ENCODE results near the gene NDC1. TPM values are rescaled to one million over a fixed set of nuclear protein-coding genes. Genes with fewer than 3 reads are reported as not detected.
"Not testable (repeated sequence)": the region's sequence is repeated elsewhere in the genome, so short reads cannot be mapped to it uniquely, and the experiment has no call there.

Gene NDC1
- total and polyA plus RNA-seq, 12 donors: 2.0 to 8.0 (median 5.7) TPM

DNA sequence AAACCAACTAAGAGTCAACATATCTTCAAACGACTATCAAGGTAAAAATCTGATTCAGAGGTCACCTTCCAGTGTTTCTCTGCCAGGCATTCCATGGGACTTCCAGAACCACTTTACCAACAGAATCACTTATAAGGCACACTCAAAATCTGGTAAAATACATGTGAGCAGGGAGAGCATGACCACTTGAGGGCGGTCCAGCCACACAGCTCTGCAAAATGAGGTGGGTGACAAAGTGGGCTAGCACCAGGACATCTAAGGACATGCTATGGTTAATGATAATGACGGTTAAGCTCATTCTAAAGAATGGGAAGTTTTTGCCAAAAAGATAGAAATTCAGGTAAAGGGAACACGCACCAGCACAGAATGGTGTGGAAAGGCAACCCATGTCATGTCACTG, 74.6 kb downstream of the NDC1 start:
- TF ChIP-seq, protein P1, sequence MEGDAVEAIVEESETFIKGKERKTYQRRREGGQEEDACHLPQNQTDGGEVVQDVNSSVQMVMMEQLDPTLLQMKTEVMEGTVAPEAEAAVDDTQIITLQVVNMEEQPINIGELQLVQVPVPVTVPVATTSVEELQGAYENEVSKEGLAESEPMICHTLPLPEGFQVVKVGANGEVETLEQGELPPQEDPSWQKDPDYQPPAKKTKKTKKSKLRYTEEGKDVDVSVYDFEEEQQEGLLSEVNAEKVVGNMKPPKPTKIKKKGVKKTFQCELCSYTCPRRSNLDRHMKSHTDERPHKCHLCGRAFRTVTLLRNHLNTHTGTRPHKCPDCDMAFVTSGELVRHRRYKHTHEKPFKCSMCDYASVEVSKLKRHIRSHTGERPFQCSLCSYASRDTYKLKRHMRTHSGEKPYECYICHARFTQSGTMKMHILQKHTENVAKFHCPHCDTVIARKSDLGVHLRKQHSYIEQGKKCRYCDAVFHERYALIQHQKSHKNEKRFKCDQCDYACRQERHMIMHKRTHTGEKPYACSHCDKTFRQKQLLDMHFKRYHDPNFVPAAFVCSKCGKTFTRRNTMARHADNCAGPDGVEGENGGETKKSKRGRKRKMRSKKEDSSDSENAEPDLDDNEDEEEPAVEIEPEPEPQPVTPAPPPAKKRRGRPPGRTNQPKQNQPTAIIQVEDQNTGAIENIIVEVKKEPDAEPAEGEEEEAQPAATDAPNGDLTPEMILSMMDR (IDR thresholded peaks at IDR 0.05): no peak
- H3K27me3 ChIP-seq: no peaks in the 10 kb centered on the region
- DNase-seq (no peak), ATAC-seq (no peak)
- peaks cover 0 to 23% (median 9%) of the 10 kb centered on the region in 9 donors for H3K4me1 ChIP-seq
- no peak overlapping the region for H3K4me3 ChIP-seq
- H3K27ac ChIP-seq: no peak overlapping the region
- intact Hi-C loops (cut with DNase I): no loop called here
- peaks cover 0 to 8% (median 0%) of the 10 kb centered on the region in 11 donors for H3K9me3 ChIP-seq
- WGBS, 2 donors: 94 to 97% methylated on average over 4 of the region's 4 CpGs
- H3K36me3 ChIP-seq: peaks cover 0 to 5% (median 0%) of the 10 kb centered on the region in 9 donors

DNA sequence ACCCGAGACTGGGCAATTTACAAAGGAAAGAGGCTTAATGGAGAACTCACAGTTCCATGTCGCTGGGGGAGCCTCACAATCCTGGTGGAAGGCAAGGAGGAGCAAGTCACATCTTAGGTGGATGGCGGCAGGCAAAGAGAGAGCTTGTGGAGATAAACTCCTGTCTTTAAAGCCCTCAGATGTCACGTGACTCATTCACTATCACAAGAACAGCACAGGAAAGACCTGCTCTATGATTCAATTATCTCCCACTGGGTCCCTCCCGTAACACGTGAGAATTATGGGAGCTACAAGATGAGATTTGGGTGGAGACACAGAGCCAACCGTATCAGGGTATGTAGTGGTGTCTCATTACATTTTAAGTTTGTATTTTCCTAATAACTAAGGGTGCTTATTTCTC, 77.6 kb downstream of the NDC1 start:
- H3K4me3 ChIP-seq; H3K27ac ChIP-seq; DNase-seq; H3K4me1 ChIP-seq; H3K36me3 ChIP-seq; H3K9me3 ChIP-seq; ATAC-seq; H3K27me3 ChIP-seq; intact Hi-C loops (cut with DNase I): not testable (repeated sequence)
- WGBS, 2 donors: 66 to 72% methylated on average over 7 of the region's 7 CpGs

DNA sequence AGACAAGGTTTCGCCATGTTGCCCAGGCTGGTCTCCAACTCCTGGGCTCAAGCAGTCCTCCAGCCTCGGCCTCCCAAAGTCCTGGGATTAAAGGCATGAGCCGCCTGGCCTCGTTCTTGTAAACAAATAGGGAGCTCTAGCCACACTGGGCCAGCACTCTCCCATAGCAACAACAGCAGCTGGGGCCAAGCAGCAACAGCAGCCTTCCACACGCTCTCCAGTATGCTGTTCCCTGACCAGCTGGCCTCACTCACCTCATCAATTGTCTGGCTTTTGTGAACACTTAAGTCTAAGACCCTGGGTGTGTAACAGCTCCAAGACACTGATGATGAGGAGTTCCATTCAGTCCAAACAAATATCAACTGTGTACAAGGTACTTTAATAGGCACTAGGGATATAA, 82.2 kb downstream of the NDC1 start:
- TF ChIP-seq, protein P1 (IDR thresholded peaks at IDR 0.05): no peak
- Histone ChIP-seq H3K9me3 (no peaks in the 10 kb centered on the region), H3K4me1 (no peaks in the 10 kb centered on the region), H3K27ac (no peak overlapping the region), H3K27me3 (no peaks in the 10 kb centered on the region), H3K36me3 (no peaks in the 10 kb centered on the region), H3K4me3 (no peak overlapping the region)
- WGBS, 2 donors: 91 to 92% methylated on average over 5 of the region's 5 CpGs
- ATAC-seq: no peak
- intact Hi-C loops (cut with DNase I): loop anchor here in 7 of 10 donors (2.0 to 10.0 kb wide), 4 partner anchors 269 to 481 kb away; no protein-coding TSS in a partner anchor
- no peak for DNase-seq

DNA sequence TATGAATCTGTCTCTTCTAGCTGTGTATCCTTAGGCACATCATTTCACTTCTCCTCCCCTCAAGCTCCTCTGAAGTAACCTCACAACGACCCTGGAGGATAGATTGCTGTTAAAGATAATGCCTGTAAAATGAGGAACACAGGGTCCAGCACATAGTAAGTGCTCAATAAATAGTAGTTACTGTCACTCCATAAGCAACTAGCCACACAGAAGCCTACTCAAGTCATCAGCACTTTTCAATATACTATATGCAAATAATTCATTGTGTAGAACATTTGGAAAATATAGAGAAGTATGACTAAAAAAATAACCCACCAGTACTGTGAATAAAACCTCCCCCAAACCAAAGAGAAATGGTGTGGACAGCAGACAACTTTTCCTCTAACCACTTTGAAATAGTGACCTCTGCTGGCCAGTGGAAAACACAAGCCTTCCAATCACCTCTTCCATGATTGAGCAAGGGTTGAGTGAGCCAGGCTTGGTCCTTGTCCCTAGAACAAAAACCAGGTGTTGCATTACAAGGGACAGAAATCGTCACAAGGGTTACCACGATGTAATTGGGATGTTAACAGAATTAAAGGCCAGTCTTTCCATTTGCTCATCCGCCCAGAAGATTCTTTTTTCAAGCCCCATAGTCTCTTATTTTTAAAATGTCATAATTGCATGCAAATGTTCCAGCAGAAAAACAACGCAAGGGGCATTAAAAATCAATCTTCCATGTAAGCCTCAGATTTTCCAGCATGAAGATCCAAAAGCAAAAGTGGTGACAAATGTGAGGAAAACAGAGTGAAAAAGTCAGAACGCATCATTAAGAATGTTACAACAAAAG, 83.4 kb downstream of the NDC1 start:
- H3K4me3 ChIP-seq: no peak overlapping the region
- TF ChIP-seq, protein P1 (IDR thresholded peaks at IDR 0.05): peak; percentile 19 to 80 (median 74)

DNA sequence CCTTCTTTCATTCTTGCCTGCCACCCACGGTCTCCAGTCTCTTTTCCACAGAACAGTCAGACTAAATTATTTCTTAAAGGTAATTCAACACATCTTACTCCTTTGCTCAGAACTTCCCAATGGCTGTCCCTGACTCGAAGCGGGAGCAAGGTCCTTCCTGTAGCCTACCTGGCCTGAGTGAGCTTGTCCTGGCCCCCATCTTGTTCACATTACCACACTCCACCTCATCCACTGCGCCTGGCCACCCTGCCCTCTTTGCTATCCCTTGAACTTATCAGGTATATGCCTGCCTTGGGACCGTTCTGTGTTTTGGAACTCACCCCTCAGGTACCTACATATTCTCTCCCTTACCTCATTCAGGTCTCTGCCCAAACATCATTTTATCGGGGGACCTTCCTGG, 85.8 kb downstream of the NDC1 start:
- H3K36me3 ChIP-seq: no peaks in the 10 kb centered on the region
- H3K9me3 ChIP-seq: no peaks in the 10 kb centered on the region
- no peak overlapping the region for H3K27ac ChIP-seq
- intact Hi-C loops (cut with DNase I): loop anchor here in 3 of 10 donors (5.0 to 10.0 kb wide), 3 partner anchors 265 to 477 kb away; no protein-coding TSS in a partner anchor
- ATAC-seq: no peak
- TF ChIP-seq, protein P1 (IDR thresholded peaks at IDR 0.05): no peak
- no peak for DNase-seq
- H3K4me1 ChIP-seq: no peaks in the 10 kb centered on the region
- 91% methylated on average over 6 of the region's 6 CpGs for WGBS, 2 donors
- H3K27me3 ChIP-seq: peaks cover 0 to 6% (median 0%) of the 10 kb centered on the region in 7 donors
- H3K4me3 ChIP-seq: no peak overlapping the region

More for the DNA sequence above, 83.4 kb downstream of the NDC1 start:
- H3K27me3 ChIP-seq: no peaks in the 10 kb centered on the region
- intact Hi-C loops (cut with DNase I): loop anchor here (1.0 to 10.0 kb wide), 6 partner anchors 267 to 480 kb away; no protein-coding TSS in a partner anchor
- H3K9me3 ChIP-seq: no peaks in the 10 kb centered on the region
- 54 to 61% methylated on average over 6 of the region's 6 CpGs for WGBS, 2 donors
- H3K36me3 ChIP-seq: no peaks in the 10 kb centered on the region
- peak in 2 of 8 donors; percentile 56 to 63 for ATAC-seq
- no peak overlapping the region for H3K27ac ChIP-seq
- H3K4me1 ChIP-seq: no peaks in the 10 kb centered on the region
- DNase-seq: peak in 1 of 2 donors; percentile 38

All from heart right ventricle (tissue), 16 donors.